Suprapubic skin (tissue), 4 donors: Measurements from ENCODE around the gene KRT81. TPM values are rescaled to one million over a fixed set of nuclear protein-coding genes. Genes with fewer than 3 reads are reported as not detected.
"Not testable (repeated sequence)": the region's sequence is repeated elsewhere in the genome, so short reads cannot be mapped to it uniquely, and the experiment has no call there.

Experiments used
- DNase-seq, 2 donors: peaks; one replicate each; pipeline ENCODE4 v3.0.0-alpha.2; 2019; ENCODE audit warnings: low spot score in 2 of 2
- H3K27ac ChIP-seq: fragments of 200-600 bp; sonication (generic); one replicate; pipeline ENCODE4 v1.5.1; 2019
- H3K27me3 ChIP-seq: fragments of 200-600 bp; sonication (generic); one replicate; pipeline ENCODE4 v1.5.1; 2019
- H3K36me3 ChIP-seq: fragments of 200-600 bp; sonication (generic); one replicate; pipeline ENCODE4 v1.5.1; 2019
- H3K4me1 ChIP-seq: fragments of 200-600 bp; sonication (generic); one replicate; pipeline ENCODE4 v1.5.1; 2019
- H3K4me3 ChIP-seq: fragments of 200-600 bp; sonication (generic); one replicate; pipeline ENCODE4 v1.5.1; 2019; ENCODE audit warnings: mild to moderate bottlenecking
- H3K9me3 ChIP-seq: fragments of 200-600 bp; sonication (generic); one replicate; pipeline ENCODE4 v1.5.1; 2019
- EP300 ChIP-seq: sonication (generic); formaldehyde crosslinking; IDR thresholded peaks from one replicate; pipeline ENCODE4 v1.6.1; 2017; ENCODE audit warnings: antibody characterized with exemption
- POLR2A ChIP-seq, 2 donors: fragments of 450-650 bp; IDR thresholded peaks; one replicate each; pipeline ENCODE4 v1.6.1; 2017; ENCODE audit warnings: antibody characterized with exemption in 2 of 2, mild to moderate bottlenecking in 2 of 2, moderate library complexity in 2 of 2
- POLR2AphosphoS5 ChIP-seq, 3 donors: sonication (generic); formaldehyde crosslinking; IDR thresholded peaks; one replicate each; pipeline ENCODE4 v1.6.1; 2017; ENCODE audit warnings: antibody characterized with exemption in 3 of 3
- WGBS: methylation state at CpG from one replicate; pipeline ENCODE4 v1.1.5; 2018; 5-methylcytosine and 5-hydroxymethylcytosine counted together
- total RNA-seq, 4 donors: library from RNA; depleted of rRNA; stranded (reverse); fragments of >200 nt; gene quantifications; one replicate each; pipeline ENCODE4 v1.1.0, GENCODE V29; 2016
- TF ChIP-seq, protein P1 (sequence below), 2 donors: fragments of 200-600 bp in 1 of 2; fragments of 450-650 bp in 1 of 2; sonication (generic) in 1 of 2; IDR thresholded peaks; one replicate each; pipeline ENCODE4 v1.5.1; 2016 to 2019; ENCODE audit warnings: antibody characterized with exemption in 2 of 2, mild to moderate bottlenecking in 1 of 2, moderate library complexity in 1 of 2

The KRT81 gene
- total RNA-seq, 4 donors from 2014 or later = 0.72 to 346 (median 21.0) TPM

DNA sequence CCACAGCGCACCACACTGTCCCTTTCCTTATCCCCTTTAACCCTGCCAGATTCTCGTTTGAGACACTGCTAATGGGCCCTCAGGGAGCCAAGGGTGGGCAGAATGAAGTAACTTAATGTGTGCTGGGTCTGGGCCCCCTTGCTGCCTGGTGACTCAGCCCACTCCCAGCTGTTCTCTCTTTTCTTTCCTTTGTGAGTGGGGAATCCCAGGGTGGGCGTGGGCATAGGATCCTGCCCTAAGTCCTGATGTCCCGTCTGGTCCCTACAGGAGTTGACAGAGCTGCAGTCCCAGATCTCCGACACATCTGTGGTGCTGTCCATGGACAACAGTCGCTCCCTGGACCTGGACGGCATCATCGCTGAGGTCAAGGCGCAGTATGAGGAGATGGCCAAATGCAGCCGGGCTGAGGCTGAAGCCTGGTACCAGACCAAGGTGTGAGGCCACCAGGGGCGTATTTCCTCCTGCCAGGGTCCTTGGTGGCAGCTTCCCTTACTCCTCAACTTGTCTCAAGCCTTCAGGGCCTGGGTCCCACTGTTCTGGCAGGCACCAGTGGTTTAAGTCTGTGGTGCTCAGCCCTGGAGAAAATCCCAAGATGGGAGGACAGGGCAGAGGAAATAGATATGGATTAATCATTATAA is 50.0 kb downstream of the KRT81 start:
- Histone ChIP-seq H3K4me1 (peaks cover 26% of the 10 kb centered on the region), H3K4me3 (no peak overlapping the region), H3K9me3 (no peaks in the 10 kb centered on the region), H3K27me3 (no peaks in the 10 kb centered on the region), H3K36me3 (no peaks in the 10 kb centered on the region), H3K27ac (no peak overlapping the region)
- peak in 1 of 2 donors; percentile 56 for DNase-seq
- 88% methylated on average over 2 of the region's 11 CpGs for WGBS
- TF ChIP-seq POLR2A (IDR thresholded peaks at IDR 0.05) = no peak
- TF ChIP-seq, protein P1, sequence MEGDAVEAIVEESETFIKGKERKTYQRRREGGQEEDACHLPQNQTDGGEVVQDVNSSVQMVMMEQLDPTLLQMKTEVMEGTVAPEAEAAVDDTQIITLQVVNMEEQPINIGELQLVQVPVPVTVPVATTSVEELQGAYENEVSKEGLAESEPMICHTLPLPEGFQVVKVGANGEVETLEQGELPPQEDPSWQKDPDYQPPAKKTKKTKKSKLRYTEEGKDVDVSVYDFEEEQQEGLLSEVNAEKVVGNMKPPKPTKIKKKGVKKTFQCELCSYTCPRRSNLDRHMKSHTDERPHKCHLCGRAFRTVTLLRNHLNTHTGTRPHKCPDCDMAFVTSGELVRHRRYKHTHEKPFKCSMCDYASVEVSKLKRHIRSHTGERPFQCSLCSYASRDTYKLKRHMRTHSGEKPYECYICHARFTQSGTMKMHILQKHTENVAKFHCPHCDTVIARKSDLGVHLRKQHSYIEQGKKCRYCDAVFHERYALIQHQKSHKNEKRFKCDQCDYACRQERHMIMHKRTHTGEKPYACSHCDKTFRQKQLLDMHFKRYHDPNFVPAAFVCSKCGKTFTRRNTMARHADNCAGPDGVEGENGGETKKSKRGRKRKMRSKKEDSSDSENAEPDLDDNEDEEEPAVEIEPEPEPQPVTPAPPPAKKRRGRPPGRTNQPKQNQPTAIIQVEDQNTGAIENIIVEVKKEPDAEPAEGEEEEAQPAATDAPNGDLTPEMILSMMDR (IDR thresholded peaks at IDR 0.05) = no peak
- no peak for TF ChIP-seq POLR2AphosphoS5 (IDR thresholded peaks at IDR 0.05)
- TF ChIP-seq EP300 = no peak

DNA sequence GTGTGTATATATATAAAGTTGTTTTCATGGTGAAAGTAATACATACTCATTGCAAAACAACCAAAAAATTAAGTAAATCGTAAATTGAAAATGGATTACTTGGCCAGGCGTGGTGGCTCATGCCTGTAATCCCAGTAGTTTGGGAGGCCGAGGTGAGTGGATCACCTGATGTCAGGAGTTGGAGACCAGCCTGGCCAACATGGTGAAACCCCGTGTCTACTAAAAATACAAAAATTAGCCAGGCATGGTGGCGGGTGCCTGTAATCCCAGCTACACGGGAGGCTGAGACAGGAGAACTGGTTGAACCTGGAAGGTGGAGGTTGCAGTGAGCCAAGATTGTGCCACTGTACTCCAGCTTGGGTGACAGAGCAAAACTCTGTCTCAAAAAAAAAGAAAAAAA is 51.1 kb downstream of the KRT81 start:
- H3K27me3 ChIP-seq, H3K27ac ChIP-seq, H3K9me3 ChIP-seq, H3K4me3 ChIP-seq, H3K36me3 ChIP-seq: not testable (repeated sequence)
- WGBS = 79% methylated on average over 6 of the region's 6 CpGs
- peak in 1 of 2 donors; percentile 10 for DNase-seq
- peaks cover 24% of the 10 kb centered on the region for H3K4me1 ChIP-seq

DNA sequence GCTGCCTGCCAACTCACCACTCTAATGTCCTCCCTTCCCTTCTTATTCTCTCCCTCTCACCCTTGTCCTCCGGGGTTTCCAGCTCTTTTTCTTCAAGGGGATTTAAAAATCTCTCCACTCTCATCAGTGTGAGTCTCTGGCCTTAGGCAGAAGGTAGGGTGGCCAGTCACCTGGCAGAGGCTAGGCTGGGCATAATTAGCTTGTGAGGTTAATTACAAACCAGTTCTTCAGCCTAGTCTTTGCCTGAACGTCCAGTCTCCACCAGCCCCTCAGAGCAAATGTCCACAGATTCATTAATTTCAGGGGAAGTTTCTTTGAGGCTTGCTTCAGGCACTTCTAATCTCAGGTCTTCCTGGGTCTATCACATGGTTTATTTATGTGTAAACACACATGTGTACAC is 51.6 kb downstream of the KRT81 start:
- DNase-seq = no peak
- WGBS = 50% methylated on average over 2 of the region's 2 CpGs
- no peak overlapping the region for H3K27ac ChIP-seq

DNA sequence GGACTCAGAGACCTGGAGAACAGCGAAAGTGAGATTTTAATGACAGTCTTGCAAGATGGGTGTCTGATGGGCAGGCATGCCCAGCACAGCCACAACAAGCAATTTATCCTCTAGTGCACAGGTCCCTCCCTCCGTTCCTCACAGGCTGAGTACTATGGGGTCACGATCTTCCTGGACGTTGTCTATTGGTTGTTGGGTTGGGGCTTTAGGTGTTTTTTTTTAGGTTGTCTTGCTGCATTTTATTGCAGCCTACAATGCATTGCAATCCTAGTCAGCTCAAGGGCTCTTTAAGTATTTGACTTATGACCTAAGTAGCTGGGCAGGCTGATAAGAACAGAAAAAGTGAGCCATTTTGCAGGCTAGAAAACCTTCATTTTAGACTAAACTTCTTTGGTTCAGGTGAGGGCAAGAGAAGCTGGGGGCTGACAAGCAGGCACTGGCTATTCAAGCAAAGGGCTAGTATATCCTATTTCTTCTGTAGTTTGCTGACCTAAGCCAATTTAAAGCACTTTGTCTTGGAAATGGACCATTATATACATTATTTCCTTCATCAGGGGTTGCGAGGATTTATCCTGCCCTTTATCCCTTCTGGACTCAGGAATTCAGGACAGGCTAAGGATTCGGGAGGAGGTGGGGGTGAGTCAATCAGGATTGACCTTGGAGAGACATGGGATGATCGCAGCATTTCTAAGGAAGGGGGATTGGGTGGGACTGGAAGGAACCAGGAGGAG is 52.3 kb downstream of the KRT81 start:
- H3K27ac ChIP-seq = no peak overlapping the region
- TF ChIP-seq, protein P1 (IDR thresholded peaks at IDR 0.05) = no peak
- no peak for TF ChIP-seq POLR2A (IDR thresholded peaks at IDR 0.05)
- no peak for TF ChIP-seq POLR2AphosphoS5 (IDR thresholded peaks at IDR 0.05)
- no peak for TF ChIP-seq EP300
- WGBS = 90% methylated on average over 7 of the region's 7 CpGs

More for the DNA sequence above, 51.6 kb downstream of the KRT81 start:
- Histone ChIP-seq H3K4me3 (no peak overlapping the region), H3K9me3 (no peaks in the 10 kb centered on the region), H3K4me1 (peaks cover 24% of the 10 kb centered on the region), H3K27me3 (no peaks in the 10 kb centered on the region), H3K36me3 (no peaks in the 10 kb centered on the region)
- TF ChIP-seq POLR2A (IDR thresholded peaks at IDR 0.05) = no peak
- TF ChIP-seq POLR2AphosphoS5 (IDR thresholded peaks at IDR 0.05) = no peak
- no peak for TF ChIP-seq EP300
- TF ChIP-seq, protein P1 (IDR thresholded peaks at IDR 0.05) = no peak

DNA sequence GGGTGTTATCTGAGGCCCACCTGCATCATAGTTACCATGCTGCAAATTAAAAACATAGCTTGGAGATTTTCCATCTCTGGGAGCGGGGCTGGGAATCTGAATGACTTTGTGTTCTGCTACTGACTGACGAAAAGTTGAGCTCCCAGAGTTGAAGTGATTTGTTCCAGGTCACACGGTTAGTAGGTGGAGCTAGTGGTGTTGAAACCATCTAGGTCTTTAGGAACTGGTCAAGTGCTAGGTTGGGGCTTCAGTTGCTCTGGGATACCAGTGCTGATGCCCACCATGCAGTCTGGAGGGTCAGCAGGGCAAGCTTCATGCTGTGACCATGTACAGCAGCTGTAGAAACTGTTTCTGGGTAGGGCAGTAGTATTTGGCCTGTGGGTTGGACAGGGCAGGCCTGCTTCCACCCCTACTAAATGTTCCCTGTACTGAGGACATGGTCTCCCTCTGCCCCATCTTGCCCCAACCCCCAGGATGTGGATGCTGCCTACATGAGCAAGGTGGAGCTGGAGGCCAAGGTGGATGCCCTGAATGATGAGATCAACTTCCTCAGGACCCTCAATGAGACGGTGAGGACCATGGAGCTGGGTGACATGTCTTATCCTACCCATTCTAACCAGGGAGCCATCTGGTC is 53.0 kb downstream of the KRT81 start:
- DNase-seq = peak in 1 of 2 donors; percentile 46
- 77% methylated on average over 4 of the region's 4 CpGs for WGBS
- H3K36me3 ChIP-seq = no peaks in the 10 kb centered on the region
- H3K4me3 ChIP-seq = no peak overlapping the region
- H3K4me1 ChIP-seq = peaks cover 15% of the 10 kb centered on the region
- no peak overlapping the region for H3K27ac ChIP-seq
- TF ChIP-seq POLR2A (IDR thresholded peaks at IDR 0.05) = no peak
- TF ChIP-seq EP300 = no peak
- no peak for TF ChIP-seq POLR2AphosphoS5 (IDR thresholded peaks at IDR 0.05)
- peaks cover 12% of the 10 kb centered on the region for H3K27me3 ChIP-seq
- no peaks in the 10 kb centered on the region for H3K9me3 ChIP-seq

More for the DNA sequence above, 52.3 kb downstream of the KRT81 start:
- H3K27me3 ChIP-seq = peaks cover 4% of the 10 kb centered on the region
- H3K9me3 ChIP-seq = no peaks in the 10 kb centered on the region
- peaks cover 18% of the 10 kb centered on the region for H3K4me1 ChIP-seq
- H3K36me3 ChIP-seq = no peaks in the 10 kb centered on the region
- H3K4me3 ChIP-seq = no peak overlapping the region
- peak in 1 of 2 donors; percentile 14 for DNase-seq
